HUES6 (cell line): ENCODE results near the gene TRIM44.
"Not testable (repeated sequence)": the region's sequence is repeated elsewhere in the genome, so short reads cannot be mapped to it uniquely, and the experiment has no call there.

Experiments
- H3K27ac ChIP-seq: 2 replicates; pipeline ENCODE4 v1.7.0; 2013; ENCODE audit warnings: low read depth, mild to moderate bottlenecking, low read length, inconsistent platforms
- H3K27me3 ChIP-seq: 2 replicates; pipeline ENCODE4 v1.6.1; 2013; ENCODE audit warnings: low read length; ENCODE audit not compliant: control insufficient read depth, insufficient read depth
- H3K36me3 ChIP-seq: 2 replicates; pipeline ENCODE4 v1.6.1; 2013; ENCODE audit warnings: low read length; ENCODE audit not compliant: control insufficient read depth, insufficient read depth
- H3K4me1 ChIP-seq: 2 replicates; pipeline ENCODE4 v1.6.1; 2013; ENCODE audit warnings: low read length; ENCODE audit not compliant: control insufficient read depth, insufficient read depth
- H3K4me3 ChIP-seq: 2 replicates; pipeline ENCODE4 v1.5.1; 2013; ENCODE audit warnings: low read depth, low read length
- H3K9ac ChIP-seq: one replicate; pipeline ENCODE4 v1.6.1; 2013; ENCODE audit warnings: mild to moderate bottlenecking, low read length
- H3K9me3 ChIP-seq: 2 replicates; pipeline ENCODE4 v1.6.1; 2013; ENCODE audit warnings: low read depth, low read length; ENCODE audit not compliant: control insufficient read depth, insufficient read depth

Gene TRIM44

DNA sequence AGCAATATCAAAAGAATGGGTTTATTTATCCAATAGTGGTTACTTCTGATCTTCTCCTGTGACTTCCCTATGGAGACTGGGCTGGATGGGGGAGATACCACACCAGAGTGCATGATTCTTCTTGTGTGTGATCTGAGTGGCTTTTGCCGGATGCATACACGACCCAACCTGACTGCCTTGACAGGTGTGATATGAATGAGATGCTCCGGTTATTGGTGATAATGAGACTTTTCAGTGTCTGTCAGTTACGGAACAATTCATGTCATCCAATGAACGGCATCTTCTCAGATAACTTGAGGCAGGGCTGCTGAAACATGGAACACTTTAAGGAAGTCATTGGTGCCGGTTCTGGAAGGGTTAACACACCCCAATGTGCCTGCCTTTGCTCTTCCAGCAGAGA is 26.6 kb upstream of the TRIM44 start:
- Histone ChIP-seq H3K27ac (no peak overlapping the region), H3K27me3 (no peaks in the 10 kb centered on the region), H3K36me3 (no peaks in the 10 kb centered on the region), H3K4me3 (no peak overlapping the region), H3K9ac (no peak overlapping the region), H3K4me1 (no peaks in the 10 kb centered on the region), H3K9me3 (no peaks in the 10 kb centered on the region)

- Histone ChIP-seq H3K4me3 (no peak overlapping the region), H3K4me1 (no peaks in the 10 kb centered on the region), H3K36me3 (no peaks in the 10 kb centered on the region), H3K27me3 (no peaks in the 10 kb centered on the region), H3K9me3 (no peaks in the 10 kb centered on the region), H3K27ac (no peak overlapping the region), H3K9ac (no peak overlapping the region)
Measured at GRCh38 chr11:35639591-35640179, 22.9 kb upstream of the TRIM44 start.

DNA sequence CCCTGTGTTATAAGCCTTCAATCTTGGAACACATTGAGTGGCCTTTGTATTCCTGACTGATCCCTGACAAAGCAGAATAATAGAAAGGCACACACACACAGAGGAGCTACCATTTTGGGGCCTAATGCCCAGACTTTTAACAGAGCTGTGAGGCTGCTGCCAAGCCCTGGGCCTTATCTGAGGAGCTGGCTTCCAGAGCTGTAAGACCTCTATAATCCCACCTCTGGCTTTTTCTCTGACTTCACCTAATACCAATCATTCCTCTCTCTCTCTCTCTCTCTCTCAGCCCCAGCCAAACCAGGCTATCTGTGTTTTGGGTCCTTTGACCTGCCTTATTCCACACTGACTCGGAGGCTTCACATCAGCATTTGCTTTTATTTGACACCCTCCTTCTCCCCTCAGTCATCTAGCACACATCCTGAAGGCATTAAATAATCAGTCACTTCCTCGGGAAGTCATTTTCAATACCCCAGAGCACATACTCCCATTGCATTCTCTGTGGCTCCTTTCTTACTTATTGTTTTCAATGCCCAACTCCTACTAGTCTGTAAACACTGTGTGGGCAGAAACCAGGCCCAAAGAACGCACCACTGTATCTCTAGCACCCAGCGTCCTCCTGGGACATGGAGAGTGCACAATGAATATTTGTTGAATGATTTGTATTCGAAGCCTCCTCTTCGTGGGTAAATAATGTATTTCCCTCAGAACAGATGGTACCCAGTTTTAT is 21.2 kb upstream of the TRIM44 start:
- Histone ChIP-seq H3K4me3 (no peak overlapping the region), H3K4me1 (no peaks in the 10 kb centered on the region), H3K9me3 (no peaks in the 10 kb centered on the region), H3K36me3 (no peaks in the 10 kb centered on the region), H3K9ac (no peak overlapping the region), H3K27ac (no peak overlapping the region), H3K27me3 (no peaks in the 10 kb centered on the region)

- Histone ChIP-seq H3K4me3 (no peak overlapping the region), H3K36me3 (no peaks in the 10 kb centered on the region), H3K27ac (no peak overlapping the region), H3K9ac (no peak overlapping the region), H3K27me3 (no peaks in the 10 kb centered on the region), H3K4me1 (no peaks in the 10 kb centered on the region), H3K9me3 (no peaks in the 10 kb centered on the region)
Measured at GRCh38 chr11:35641964-35642363, 20.6 kb upstream of the TRIM44 start.

DNA sequence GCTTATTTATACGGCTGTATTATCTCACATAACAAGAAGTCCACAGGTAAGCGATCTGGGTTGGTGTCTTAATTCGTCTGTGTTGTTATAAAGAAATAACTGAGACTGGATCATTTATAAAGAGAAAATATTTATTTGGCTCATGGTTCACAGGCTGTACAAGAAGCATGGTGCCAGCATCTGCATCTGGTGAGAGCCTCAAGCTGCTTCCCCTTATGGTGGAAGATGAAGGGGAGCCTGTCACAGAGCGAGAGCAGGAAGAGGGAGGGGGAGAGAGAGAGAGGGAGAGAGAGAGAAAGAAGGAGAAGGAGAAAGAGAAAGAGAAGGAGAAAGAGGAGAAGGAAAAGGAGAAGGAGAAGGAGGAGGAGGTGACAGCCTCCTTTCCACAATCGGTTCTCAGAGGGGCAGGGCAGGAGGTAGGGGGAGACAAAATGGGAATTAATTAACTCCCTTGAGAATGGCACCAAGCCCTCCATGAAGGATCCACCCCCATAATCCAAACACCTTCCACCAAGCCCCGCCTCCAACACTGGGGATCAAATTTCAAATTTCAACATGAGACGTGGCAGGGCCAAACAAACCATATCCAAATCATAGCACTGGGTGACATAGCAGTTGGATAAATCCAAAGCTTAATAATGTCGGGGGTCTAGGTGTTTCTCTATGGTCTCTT is 15.0 kb upstream of the TRIM44 start:
- H3K9ac ChIP-seq: no peak overlapping the region
- no peaks in the 10 kb centered on the region for H3K4me1 ChIP-seq
- no peak overlapping the region for H3K4me3 ChIP-seq
- H3K27me3 ChIP-seq: 0 out of 2 replicates have a peak, but pooled peaks cover 2% of the 10 kb centered on the region
- no peaks in the 10 kb centered on the region for H3K36me3 ChIP-seq
- H3K27ac ChIP-seq: no peak overlapping the region
- no peaks in the 10 kb centered on the region for H3K9me3 ChIP-seq

DNA sequence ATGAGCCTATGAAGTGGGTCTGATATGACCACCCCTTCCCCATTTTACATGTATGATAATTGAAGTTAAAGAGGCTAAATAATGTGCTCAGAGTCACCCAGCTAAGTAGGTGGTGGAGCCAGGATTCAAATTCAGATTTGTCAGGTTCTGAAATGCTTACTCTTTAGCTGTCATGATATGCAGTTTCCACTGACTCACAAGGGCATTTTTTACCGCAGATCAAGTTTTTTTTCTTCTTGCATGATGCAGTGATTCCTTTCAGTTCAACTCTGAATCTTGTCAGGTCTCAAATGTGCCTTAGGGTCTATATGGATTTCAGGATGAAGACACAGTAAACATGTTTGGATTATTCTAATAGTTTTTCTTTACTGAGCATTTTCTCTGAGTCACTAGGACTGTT is 12.6 kb upstream of the TRIM44 start:
- no peak overlapping the region for H3K9ac ChIP-seq
- H3K27me3 ChIP-seq: peaks cover 16% of the 10 kb centered on the region
- no peaks in the 10 kb centered on the region for H3K36me3 ChIP-seq

DNA sequence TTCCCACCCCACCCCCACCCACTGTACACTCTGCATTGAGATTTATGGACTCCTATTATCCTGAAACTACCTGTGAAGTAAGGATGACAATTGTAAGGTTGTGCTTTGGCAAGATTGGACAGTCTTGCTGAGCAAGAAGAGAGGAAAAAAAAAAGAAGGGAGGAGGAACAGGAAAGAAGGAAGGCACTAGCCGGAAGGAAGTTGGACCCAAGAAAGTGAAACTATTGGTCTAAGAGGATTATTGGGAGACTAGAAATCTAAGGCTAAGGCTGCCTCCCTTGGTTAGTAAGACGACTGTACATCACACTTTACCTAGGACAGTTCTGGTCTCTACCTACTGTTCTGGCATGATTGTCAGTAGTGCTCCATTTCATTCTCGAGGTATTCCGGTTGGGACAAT is 12.1 kb upstream of the TRIM44 start:
- Histone ChIP-seq H3K36me3 (no peaks in the 10 kb centered on the region), H3K9ac (no peak overlapping the region), H3K27ac (no peak overlapping the region)

More for the DNA sequence above, 12.6 kb upstream of the TRIM44 start:
- H3K4me1 ChIP-seq: peaks cover 5% of the 10 kb centered on the region
- H3K27ac ChIP-seq: no peak overlapping the region
- H3K4me3 ChIP-seq: no peak overlapping the region
- no peaks in the 10 kb centered on the region for H3K9me3 ChIP-seq

DNA sequence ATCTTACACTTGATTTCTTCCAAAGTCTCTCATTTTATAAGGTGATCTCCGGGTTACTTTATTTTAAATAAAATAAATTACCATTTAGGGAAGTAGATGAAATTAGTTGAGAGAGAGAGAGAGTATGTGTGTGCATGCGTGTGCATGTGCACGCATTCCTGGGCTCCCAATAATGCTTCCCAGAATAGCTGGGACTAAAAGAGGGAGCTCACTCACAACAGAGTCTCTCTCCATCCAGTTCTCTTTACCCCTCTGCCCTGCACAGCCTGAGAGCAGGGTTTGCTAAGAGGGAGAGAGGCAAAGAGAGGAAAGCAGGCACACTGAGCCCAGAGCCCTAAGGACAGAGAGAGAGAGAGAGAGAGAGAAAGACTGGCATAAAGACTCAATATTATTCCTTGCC is 11.3 kb upstream of the TRIM44 start:
- Histone ChIP-seq H3K9me3 (no peaks in the 10 kb centered on the region), H3K9ac (no peak overlapping the region), H3K27me3 (peaks cover 23% of the 10 kb centered on the region), H3K4me3 (no peak overlapping the region), H3K27ac (no peak overlapping the region), H3K36me3 (no peaks in the 10 kb centered on the region), H3K4me1 (peaks cover 15% of the 10 kb centered on the region)

More for the DNA sequence above, 12.1 kb upstream of the TRIM44 start:
- Histone ChIP-seq H3K9me3 (no peaks in the 10 kb centered on the region), H3K27me3 (peaks cover 17% of the 10 kb centered on the region), H3K4me3 (no peak overlapping the region), H3K4me1 (peaks cover 9% of the 10 kb centered on the region)

- not testable (repeated sequence) for H3K9me3 ChIP-seq, H3K9ac ChIP-seq, H3K27ac ChIP-seq, H3K36me3 ChIP-seq, H3K4me3 ChIP-seq
- H3K4me1 ChIP-seq: peaks cover 15% of the 10 kb centered on the region
- peaks cover 29% of the 10 kb centered on the region for H3K27me3 ChIP-seq
Measured at GRCh38 chr11:35652786-35653185, 9.8 kb upstream of the TRIM44 start.

- Histone ChIP-seq H3K36me3 (no peaks in the 10 kb centered on the region), H3K27me3 (peaks cover 43% of the 10 kb centered on the region), H3K27ac (no peak overlapping the region), H3K4me1 (peaks cover 15% of the 10 kb centered on the region), H3K4me3 (no peak overlapping the region), H3K9ac (no peak overlapping the region), H3K9me3 (no peaks in the 10 kb centered on the region)
Measured at GRCh38 chr11:35654711-35655110, 7.9 kb upstream of the TRIM44 start.

GRCh38 chr11:35655254-35655653 is 7.3 kb upstream of the TRIM44 start:
- Histone ChIP-seq H3K4me3 (no peak overlapping the region), H3K27ac (no peak overlapping the region), H3K9me3 (no peaks in the 10 kb centered on the region), H3K36me3 (no peaks in the 10 kb centered on the region), H3K27me3 (peaks cover 46% of the 10 kb centered on the region), H3K4me1 (peaks cover 15% of the 10 kb centered on the region), H3K9ac (no peak overlapping the region)
